Measurements from ENCODE around the gene DDX10.

DNA sequence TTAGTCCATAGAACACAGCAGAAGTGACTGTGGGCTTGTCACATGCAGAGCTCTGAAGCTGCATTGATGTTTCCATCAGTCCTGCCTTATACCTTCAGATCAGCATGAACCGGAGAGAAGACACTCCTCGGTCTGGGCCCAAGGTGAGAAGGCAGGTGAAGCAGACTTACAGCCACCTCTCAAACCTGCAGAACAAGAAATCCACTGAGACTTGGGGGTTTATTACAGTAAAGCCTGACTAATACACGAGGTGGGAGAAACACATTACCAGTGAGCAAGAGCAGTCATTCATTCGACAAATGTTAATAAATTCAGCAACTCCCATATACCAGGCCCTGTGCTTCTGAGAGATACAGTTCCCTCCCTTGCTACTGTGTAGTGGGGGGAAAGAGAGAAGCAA, 279.0 kb downstream of the DDX10 start:
- TF ChIP-seq CTCF (IDR thresholded peaks at IDR 0.05), result no peak
- TF ChIP-seq REST (IDR thresholded peaks at IDR 0.05; ENCODE audit: low read depth, low read length), result no peak
- no peak for TF ChIP-seq SIN3A (IDR thresholded peaks at IDR 0.05; ENCODE audit: borderline replicate concordance, low read depth, low read length)
- TF ChIP-seq NRF1 (IDR thresholded peaks at IDR 0.05; ENCODE audit: low read depth, low read length), result no peak
- no peak for TF ChIP-seq RCOR1 (IDR thresholded peaks at IDR 0.05; ENCODE audit: low read length)
- TF ChIP-seq, protein P1, sequence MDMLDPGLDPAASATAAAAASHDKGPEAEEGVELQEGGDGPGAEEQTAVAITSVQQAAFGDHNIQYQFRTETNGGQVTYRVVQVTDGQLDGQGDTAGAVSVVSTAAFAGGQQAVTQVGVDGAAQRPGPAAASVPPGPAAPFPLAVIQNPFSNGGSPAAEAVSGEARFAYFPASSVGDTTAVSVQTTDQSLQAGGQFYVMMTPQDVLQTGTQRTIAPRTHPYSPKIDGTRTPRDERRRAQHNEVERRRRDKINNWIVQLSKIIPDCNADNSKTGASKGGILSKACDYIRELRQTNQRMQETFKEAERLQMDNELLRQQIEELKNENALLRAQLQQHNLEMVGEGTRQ (IDR thresholded peaks at IDR 0.05; ENCODE audit: borderline replicate concordance, low read depth, low read length), result no peak
- no peak for TF ChIP-seq TAF1 (IDR thresholded peaks at IDR 0.05; ENCODE audit: borderline replicate concordance, low read depth, low read length)
- no peak for TF ChIP-seq PBX3 (IDR thresholded peaks at IDR 0.05)
- TF ChIP-seq POLR2AphosphoS5 (IDR thresholded peaks at IDR 0.05; ENCODE audit: low read depth, low read length), result no peak
- no peak for TF ChIP-seq MXI1 (IDR thresholded peaks at IDR 0.05; ENCODE audit: low read depth, low read length)
- no peak for TF ChIP-seq RXRA (IDR thresholded peaks at IDR 0.05; ENCODE audit: borderline replicate concordance, low read depth)
- TF ChIP-seq IRF3 (IDR thresholded peaks at IDR 0.05; ENCODE audit: low read depth, low read length), result no peak
- TF ChIP-seq EP300 (IDR thresholded peaks at IDR 0.05; ENCODE audit: borderline replicate concordance in 1 of 2, low read depth in 1 of 2, low read length in 1 of 2), result no peak
- TF ChIP-seq RFX5 (IDR thresholded peaks at IDR 0.05; ENCODE audit: low read length), result no peak

All from SK-N-SH (cell line).